GM23338 (cell line): ENCODE data around the gene RBM44. TPM values are rescaled to one million over a fixed set of nuclear protein-coding genes. Genes with fewer than 3 reads are reported as not detected.

Source experiments
- ATAC-seq: fragments of 200-7000 bp; cut with Tn5 transposase; 3 replicates; pipeline ENCODE4 v1.9.1; 2020
- DNase-seq: peaks from one replicate; pipeline ENCODE4 v3.0.0-alpha.2; 2015; ENCODE audit warnings: low spot score
- H2AFZ ChIP-seq: fragments of 200-600 bp; sonication (generic); 2 replicates; pipeline ENCODE4 v1.8.0; 2016; ENCODE audit warnings: antibody characterized with exemption, mild to moderate bottlenecking, moderate library complexity
- H3F3A ChIP-seq: fragments of 200-600 bp; sonication (generic); replicated peaks from 2 replicates; pipeline ENCODE4 v1.8.0; 2017; ENCODE audit warnings: antibody characterized with exemption, mixed run types, low read depth
- H3K27ac ChIP-seq: fragments of 200-600 bp; sonication (generic); 2 replicates; pipeline ENCODE4 v1.6.1; 2016; ENCODE audit warnings: low read depth
- H3K27me3 ChIP-seq: fragments of 200-600 bp; sonication (generic); 2 replicates; pipeline ENCODE4 v1.8.0; 2016; ENCODE audit warnings: mild to moderate bottlenecking, mixed run types, moderate library complexity; ENCODE audit not compliant: insufficient read depth
- H3K36me3 ChIP-seq: fragments of 200-600 bp; sonication (generic); 2 replicates; pipeline ENCODE4 v1.8.0; 2016; ENCODE audit warnings: mild to moderate bottlenecking; ENCODE audit not compliant: insufficient read depth
- H3K4me1 ChIP-seq: fragments of 200-600 bp; sonication (generic); 2 replicates; pipeline ENCODE4 v1.8.0; 2016; ENCODE audit warnings: mild to moderate bottlenecking, moderate library complexity; ENCODE audit not compliant: insufficient read depth
- H3K4me2 ChIP-seq: fragments of 200-600 bp; sonication (generic); 2 replicates; pipeline ENCODE4 v1.7.1; 2017; ENCODE audit warnings: mixed run types
- H3K4me3 ChIP-seq: fragments of 200-600 bp; sonication (generic); 2 replicates; pipeline ENCODE4 v1.6.1; 2016; ENCODE audit warnings: mixed run types
- H3K79me2 ChIP-seq: fragments of 200-600 bp; sonication (generic); replicated peaks from 2 replicates; pipeline ENCODE4 v1.8.0; 2017; ENCODE audit warnings: mild to moderate bottlenecking; ENCODE audit not compliant: insufficient read depth
- H3K9me2 ChIP-seq: fragments of 200-600 bp; sonication (generic); 2 replicates; pipeline ENCODE4 v1.8.0; 2017; ENCODE audit not compliant: insufficient read depth
- H4K20me1 ChIP-seq: fragments of 200-600 bp; sonication (generic); replicated peaks from 2 replicates; pipeline ENCODE4 v1.8.0; 2017; ENCODE audit warnings: mild to moderate bottlenecking; ENCODE audit not compliant: insufficient read depth
- H3K27ac Mint-ChIP-seq: 2 replicates; pipeline ENCODE4 v1.8.0; 2020; ENCODE audit warnings: inconsistent platforms, mild to moderate bottlenecking, moderate library complexity, mixed read lengths
- H3K27me3 Mint-ChIP-seq: 3 replicates; pipeline ENCODE4 v1.8.0; 2022; ENCODE audit warnings: low read depth, mild to moderate bottlenecking, moderate library complexity, mixed read lengths, inconsistent platforms; ENCODE audit not compliant: insufficient read depth, poor library complexity
- H3K36me3 Mint-ChIP-seq: 3 replicates; pipeline ENCODE4 v1.8.0; 2021; ENCODE audit warnings: low read depth, mild to moderate bottlenecking, inconsistent platforms, moderate library complexity, mixed read lengths
- H3K4me1 Mint-ChIP-seq: 3 replicates; pipeline ENCODE4 v1.8.0; 2020; ENCODE audit warnings: mild to moderate bottlenecking, inconsistent platforms, mixed read lengths
- H3K4me3 Mint-ChIP-seq: 3 replicates; pipeline ENCODE4 v1.8.0; 2021; ENCODE audit warnings: moderate library complexity, mild to moderate bottlenecking, inconsistent platforms, mixed read lengths
- H3K9me3 Mint-ChIP-seq: 3 replicates; pipeline ENCODE4 v1.8.0; 2020; ENCODE audit warnings: moderate library complexity, mild to moderate bottlenecking, inconsistent platforms, mixed read lengths
- CREB1 ChIP-seq: fragments of 250-450 bp; sonication (Bioruptor Pico); IDR thresholded peaks from 2 replicates; pipeline ENCODE4 v1.5.0; 2020; ENCODE audit warnings: low read depth, mild to moderate bottlenecking, moderate library complexity
- EZH2 ChIP-seq: fragments of 200-600 bp; sonication (generic); IDR thresholded peaks from one replicate; pipeline ENCODE4 v1.8.0; 2017; ENCODE audit warnings: antibody characterized with exemption, mild to moderate bottlenecking, low read depth; ENCODE audit not compliant: unreplicated experiment
- EZH2phosphoT487 ChIP-seq: fragments of 200-600 bp; sonication (generic); IDR thresholded peaks from one replicate; pipeline ENCODE4 v1.8.1; 2018; ENCODE audit warnings: antibody characterized with exemption; ENCODE audit not compliant: unreplicated experiment
- JUNB ChIP-seq: IDR thresholded peaks from one replicate; pipeline ENCODE4 v1.6.1; 2016; ENCODE audit warnings: antibody characterized with exemption; ENCODE audit not compliant: unreplicated experiment
- NANOG ChIP-seq: IDR thresholded peaks from 2 replicates; pipeline ENCODE4 v1.6.1; 2016; ENCODE audit warnings: antibody characterized with exemption, borderline replicate concordance
- POLR2AphosphoS5 ChIP-seq: IDR thresholded peaks from 2 replicates; pipeline ENCODE4 v1.6.1; 2016; ENCODE audit warnings: antibody characterized with exemption, low read depth
- STAT1 ChIP-seq: IDR thresholded peaks from one replicate; pipeline ENCODE4 v1.6.1; 2016; ENCODE audit warnings: antibody characterized with exemption; ENCODE audit not compliant: unreplicated experiment
- ZNF114 ChIP-seq: fragments of 250-450 bp; sonication (Bioruptor Pico); IDR thresholded peaks from 2 replicates; pipeline ENCODE4 v1.5.0; 2020; ENCODE audit warnings: mild to moderate bottlenecking, moderate library complexity
- ZNF331 ChIP-seq: fragments of 250-450 bp; sonication (Bioruptor Pico); IDR thresholded peaks from 2 replicates; pipeline ENCODE4 v1.5.0; 2020; ENCODE audit warnings: low read depth, mild to moderate bottlenecking, moderate library complexity
- polyA plus RNA-seq: library from polyadenylated mRNA; unstranded; fragments of >200 nt; fragmentation: Nextera tagmentation; extraction: Ambion mirVana; gene quantifications from 2 replicates; pipeline ENCODE4 v1.2.1, GENCODE V29; 2016
- total RNA-seq: library from RNA; depleted of rRNA; stranded (reverse); fragments of >200 nt; shearing (Covaris generic); gene quantifications from 2 replicates; pipeline ENCODE4 v1.2.3, GENCODE V29; 2014
- TF ChIP-seq, protein P1 (sequence below): IDR thresholded peaks from one replicate; pipeline ENCODE4 v1.6.1; 2018; ENCODE audit warnings: antibody characterized with exemption; ENCODE audit not compliant: unreplicated experiment
- TF ChIP-seq, protein P2 (sequence below), 2 experiments: fragments of 200-600 bp in 1 of 2; sonication (generic) in 1 of 2; conservative IDR thresholded peaks; 2 replicates each; pipeline versions ENCODE4 v1.5.1 to v1.6.1; 2016 to 2017; ENCODE audit warnings: antibody characterized with exemption in 2 of 2, low read depth in 2 of 2, mild to moderate bottlenecking in 2 of 2, moderate library complexity in 1 of 2
- TF ChIP-seq, protein P3 (sequence below): fragments of 250-450 bp; sonication (Bioruptor Pico); IDR thresholded peaks from 2 replicates; pipeline ENCODE4 v1.5.0; 2020; ENCODE audit warnings: mild to moderate bottlenecking, moderate library complexity
- TF ChIP-seq, protein P4 (sequence below): IDR thresholded peaks from 2 replicates; pipeline ENCODE4 v1.6.1; 2016; ENCODE audit warnings: antibody characterized with exemption

RBM44 gene
- total and polyA plus RNA-seq, 2 experiments from 2014 or later, result 0.29 to 0.87 TPM

DNA sequence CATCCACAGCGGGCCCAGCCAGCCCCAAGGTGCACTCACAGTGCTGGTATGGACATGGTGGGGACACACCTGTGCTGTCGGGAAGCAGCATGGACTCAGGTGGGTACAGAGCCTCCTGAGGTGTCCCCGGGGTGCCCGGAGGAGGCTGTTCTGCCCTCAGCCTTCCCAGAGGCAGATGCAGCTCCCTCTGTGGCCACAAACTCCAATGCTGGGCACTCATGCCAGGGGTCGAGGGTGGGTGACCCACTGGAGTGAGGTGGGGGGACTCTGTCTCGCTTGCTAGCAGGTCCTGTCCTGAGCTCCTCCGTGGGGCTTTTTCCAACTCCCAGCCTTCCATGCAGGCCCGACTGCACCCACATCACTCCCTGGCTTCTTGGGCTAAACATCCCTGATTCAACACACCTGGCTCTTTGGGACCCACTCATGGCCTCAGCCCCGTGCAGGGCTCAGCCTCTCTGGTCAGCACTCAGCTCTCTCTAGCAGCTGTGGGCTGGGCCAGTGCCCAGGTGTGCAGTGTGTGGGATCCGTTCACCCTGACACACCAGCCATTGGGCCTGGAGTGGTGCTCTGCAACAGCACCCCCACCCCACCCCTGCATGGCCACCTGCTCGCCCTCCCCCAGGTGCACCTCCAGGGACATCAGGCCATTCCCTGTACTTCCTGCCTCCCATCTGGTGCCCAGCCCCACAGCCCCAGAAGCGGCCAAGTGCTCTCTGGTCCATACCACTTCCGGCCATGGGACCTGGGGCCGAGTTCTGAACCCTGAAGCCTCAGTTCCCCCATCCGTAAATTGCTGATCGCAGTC, 76.9 kb downstream of the RBM44 start:
- Histone ChIP-seq H2AFZ (no peak overlapping the region), H3K27me3 (no peaks in the 10 kb centered on the region), H3K4me2 (no peak overlapping the region), H3K9me2 (no peaks in the 10 kb centered on the region), H3K4me1 (no peaks in the 10 kb centered on the region), H3F3A (no peaks in the 10 kb centered on the region), H3K79me2 (no peaks in the 10 kb centered on the region), H3K36me3 (no peaks in the 10 kb centered on the region), H3K27ac (no peak overlapping the region), H3K4me3 (no peak overlapping the region), H4K20me1 (no peaks in the 10 kb centered on the region)
- no peaks in the 10 kb centered on the region; the same call in 2 of the 3 replicates for H3K36me3 Mint-ChIP-seq
- TF ChIP-seq, protein P1, sequence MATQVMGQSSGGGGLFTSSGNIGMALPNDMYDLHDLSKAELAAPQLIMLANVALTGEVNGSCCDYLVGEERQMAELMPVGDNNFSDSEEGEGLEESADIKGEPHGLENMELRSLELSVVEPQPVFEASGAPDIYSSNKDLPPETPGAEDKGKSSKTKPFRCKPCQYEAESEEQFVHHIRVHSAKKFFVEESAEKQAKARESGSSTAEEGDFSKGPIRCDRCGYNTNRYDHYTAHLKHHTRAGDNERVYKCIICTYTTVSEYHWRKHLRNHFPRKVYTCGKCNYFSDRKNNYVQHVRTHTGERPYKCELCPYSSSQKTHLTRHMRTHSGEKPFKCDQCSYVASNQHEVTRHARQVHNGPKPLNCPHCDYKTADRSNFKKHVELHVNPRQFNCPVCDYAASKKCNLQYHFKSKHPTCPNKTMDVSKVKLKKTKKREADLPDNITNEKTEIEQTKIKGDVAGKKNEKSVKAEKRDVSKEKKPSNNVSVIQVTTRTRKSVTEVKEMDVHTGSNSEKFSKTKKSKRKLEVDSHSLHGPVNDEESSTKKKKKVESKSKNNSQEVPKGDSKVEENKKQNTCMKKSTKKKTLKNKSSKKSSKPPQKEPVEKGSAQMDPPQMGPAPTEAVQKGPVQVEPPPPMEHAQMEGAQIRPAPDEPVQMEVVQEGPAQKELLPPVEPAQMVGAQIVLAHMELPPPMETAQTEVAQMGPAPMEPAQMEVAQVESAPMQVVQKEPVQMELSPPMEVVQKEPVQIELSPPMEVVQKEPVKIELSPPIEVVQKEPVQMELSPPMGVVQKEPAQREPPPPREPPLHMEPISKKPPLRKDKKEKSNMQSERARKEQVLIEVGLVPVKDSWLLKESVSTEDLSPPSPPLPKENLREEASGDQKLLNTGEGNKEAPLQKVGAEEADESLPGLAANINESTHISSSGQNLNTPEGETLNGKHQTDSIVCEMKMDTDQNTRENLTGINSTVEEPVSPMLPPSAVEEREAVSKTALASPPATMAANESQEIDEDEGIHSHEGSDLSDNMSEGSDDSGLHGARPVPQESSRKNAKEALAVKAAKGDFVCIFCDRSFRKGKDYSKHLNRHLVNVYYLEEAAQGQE, result no peak
- TF ChIP-seq EZH2phosphoT487 (no peak), NANOG (no peak), POLR2AphosphoS5 (no peak), JUNB (no peak), ZNF114 (no peak), STAT1 (no peak), CREB1 (CRISPR knock-in tag) (no peak), ZNF331 (CRISPR knock-in tag) (no peak), EZH2 (no peak)
- TF ChIP-seq, protein P2, sequence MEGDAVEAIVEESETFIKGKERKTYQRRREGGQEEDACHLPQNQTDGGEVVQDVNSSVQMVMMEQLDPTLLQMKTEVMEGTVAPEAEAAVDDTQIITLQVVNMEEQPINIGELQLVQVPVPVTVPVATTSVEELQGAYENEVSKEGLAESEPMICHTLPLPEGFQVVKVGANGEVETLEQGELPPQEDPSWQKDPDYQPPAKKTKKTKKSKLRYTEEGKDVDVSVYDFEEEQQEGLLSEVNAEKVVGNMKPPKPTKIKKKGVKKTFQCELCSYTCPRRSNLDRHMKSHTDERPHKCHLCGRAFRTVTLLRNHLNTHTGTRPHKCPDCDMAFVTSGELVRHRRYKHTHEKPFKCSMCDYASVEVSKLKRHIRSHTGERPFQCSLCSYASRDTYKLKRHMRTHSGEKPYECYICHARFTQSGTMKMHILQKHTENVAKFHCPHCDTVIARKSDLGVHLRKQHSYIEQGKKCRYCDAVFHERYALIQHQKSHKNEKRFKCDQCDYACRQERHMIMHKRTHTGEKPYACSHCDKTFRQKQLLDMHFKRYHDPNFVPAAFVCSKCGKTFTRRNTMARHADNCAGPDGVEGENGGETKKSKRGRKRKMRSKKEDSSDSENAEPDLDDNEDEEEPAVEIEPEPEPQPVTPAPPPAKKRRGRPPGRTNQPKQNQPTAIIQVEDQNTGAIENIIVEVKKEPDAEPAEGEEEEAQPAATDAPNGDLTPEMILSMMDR (conservative IDR thresholded peaks at IDR 0.05; ENCODE audit: low read depth in 2 of 2), result no peak
- TF ChIP-seq, protein P3, sequence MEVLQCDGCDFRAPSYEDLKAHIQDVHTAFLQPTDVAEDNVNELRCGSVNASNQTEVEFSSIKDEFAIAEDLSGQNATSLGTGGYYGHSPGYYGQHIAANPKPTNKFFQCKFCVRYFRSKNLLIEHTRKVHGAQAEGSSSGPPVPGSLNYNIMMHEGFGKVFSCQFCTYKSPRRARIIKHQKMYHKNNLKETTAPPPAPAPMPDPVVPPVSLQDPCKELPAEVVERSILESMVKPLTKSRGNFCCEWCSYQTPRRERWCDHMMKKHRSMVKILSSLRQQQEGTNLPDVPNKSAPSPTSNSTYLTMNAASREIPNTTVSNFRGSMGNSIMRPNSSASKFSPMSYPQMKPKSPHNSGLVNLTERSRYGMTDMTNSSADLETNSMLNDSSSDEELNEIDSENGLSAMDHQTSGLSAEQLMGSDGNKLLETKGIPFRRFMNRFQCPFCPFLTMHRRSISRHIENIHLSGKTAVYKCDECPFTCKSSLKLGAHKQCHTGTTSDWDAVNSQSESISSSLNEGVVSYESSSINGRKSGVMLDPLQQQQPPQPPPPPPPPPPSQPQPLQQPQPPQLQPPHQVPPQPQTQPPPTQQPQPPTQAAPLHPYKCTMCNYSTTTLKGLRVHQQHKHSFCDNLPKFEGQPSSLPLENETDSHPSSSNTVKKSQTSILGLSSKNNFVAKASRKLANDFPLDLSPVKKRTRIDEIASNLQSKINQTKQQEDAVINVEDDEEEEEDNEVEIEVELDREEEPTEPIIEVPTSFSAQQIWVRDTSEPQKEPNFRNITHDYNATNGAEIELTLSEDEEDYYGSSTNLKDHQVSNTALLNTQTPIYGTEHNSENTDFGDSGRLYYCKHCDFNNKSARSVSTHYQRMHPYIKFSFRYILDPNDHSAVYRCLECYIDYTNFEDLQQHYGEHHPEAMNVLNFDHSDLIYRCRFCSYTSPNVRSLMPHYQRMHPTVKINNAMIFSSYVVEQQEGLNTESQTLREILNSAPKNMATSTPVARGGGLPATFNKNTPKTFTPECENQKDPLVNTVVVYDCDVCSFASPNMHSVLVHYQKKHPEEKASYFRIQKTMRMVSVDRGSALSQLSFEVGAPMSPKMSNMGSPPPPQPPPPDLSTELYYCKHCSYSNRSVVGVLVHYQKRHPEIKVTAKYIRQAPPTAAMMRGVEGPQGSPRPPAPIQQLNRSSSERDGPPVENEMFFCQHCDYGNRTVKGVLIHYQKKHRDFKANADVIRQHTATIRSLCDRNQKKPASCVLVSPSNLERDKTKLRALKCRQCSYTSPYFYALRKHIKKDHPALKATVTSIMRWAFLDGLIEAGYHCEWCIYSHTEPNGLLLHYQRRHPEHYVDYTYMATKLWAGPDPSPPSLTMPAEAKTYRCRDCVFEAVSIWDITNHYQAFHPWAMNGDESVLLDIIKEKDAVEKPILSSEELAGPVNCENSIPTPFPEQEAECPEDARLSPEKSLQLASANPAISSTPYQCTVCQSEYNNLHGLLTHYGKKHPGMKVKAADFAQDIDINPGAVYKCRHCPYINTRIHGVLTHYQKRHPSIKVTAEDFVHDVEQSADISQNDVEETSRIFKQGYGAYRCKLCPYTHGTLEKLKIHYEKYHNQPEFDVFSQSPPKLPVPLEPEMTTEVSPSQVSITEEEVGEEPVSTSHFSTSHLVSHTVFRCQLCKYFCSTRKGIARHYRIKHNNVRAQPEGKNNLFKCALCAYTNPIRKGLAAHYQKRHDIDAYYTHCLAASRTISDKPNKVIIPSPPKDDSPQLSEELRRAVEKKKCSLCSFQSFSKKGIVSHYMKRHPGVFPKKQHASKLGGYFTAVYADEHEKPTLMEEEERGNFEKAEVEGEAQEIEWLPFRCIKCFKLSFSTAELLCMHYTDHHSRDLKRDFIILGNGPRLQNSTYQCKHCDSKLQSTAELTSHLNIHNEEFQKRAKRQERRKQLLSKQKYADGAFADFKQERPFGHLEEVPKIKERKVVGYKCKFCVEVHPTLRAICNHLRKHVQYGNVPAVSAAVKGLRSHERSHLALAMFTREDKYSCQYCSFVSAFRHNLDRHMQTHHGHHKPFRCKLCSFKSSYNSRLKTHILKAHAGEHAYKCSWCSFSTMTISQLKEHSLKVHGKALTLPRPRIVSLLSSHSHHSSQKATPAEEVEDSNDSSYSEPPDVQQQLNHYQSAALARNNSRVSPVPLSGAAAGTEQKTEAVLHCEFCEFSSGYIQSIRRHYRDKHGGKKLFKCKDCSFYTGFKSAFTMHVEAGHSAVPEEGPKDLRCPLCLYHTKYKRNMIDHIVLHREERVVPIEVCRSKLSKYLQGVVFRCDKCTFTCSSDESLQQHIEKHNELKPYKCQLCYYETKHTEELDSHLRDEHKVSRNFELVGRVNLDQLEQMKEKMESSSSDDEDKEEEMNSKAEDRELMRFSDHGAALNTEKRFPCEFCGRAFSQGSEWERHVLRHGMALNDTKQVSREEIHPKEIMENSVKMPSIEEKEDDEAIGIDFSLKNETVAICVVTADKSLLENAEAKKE (CRISPR knock-in tag), result no peak
- TF ChIP-seq, protein P4, sequence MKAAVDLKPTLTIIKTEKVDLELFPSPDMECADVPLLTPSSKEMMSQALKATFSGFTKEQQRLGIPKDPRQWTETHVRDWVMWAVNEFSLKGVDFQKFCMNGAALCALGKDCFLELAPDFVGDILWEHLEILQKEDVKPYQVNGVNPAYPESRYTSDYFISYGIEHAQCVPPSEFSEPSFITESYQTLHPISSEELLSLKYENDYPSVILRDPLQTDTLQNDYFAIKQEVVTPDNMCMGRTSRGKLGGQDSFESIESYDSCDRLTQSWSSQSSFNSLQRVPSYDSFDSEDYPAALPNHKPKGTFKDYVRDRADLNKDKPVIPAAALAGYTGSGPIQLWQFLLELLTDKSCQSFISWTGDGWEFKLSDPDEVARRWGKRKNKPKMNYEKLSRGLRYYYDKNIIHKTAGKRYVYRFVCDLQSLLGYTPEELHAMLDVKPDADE, result no peak
- H3K27me3 Mint-ChIP-seq, result peaks cover 7% of the 10 kb centered on the region
- no peak for DNase-seq
- H3K4me1 Mint-ChIP-seq, result peaks cover 6% of the 10 kb centered on the region
- H3K9me3 Mint-ChIP-seq, result peaks cover 2% of the 10 kb centered on the region; the same call in 1 of the 3 replicates
- H3K4me3 Mint-ChIP-seq, result no peak overlapping the region
- no peak overlapping the region for H3K27ac Mint-ChIP-seq
- no peak for ATAC-seq
